ENCODE measurements around the gene SOS2. TPM values are rescaled to one million over a fixed set of nuclear protein-coding genes. Genes with fewer than 3 reads are reported as not detected.

SOS2 gene
- total and polyA plus RNA-seq, 4 donors: 3.1 to 20.1 (median 9.1) TPM

DNA sequence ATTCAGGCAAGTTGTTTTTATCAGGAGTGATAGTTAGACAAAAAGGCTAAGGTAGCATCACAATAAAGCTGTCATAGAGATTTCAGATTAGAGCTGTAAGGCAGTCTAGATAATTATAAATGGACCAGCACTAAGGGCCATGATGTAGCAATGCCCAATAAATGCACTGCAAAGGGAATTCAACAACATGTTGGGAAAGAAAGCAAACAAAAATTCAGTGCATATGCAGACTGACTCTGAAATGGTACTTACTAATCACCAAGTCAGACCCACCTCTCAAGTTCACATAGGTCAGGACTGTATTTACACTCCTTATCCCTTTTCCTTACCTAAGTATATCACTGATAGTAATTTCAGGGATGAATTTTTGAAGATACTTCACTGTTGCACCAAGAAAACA lies 33.7 kb upstream of the SOS2 start:
- no peak overlapping the region for H3K4me3 ChIP-seq (ENCODE audit: low read depth in 1 of 3, low read length in 3 of 3)
- H3K27me3 ChIP-seq (ENCODE audit: control insufficient read depth in 4 of 4, insufficient read depth in 4 of 4, low read length in 3 of 4): no peaks in the 10 kb centered on the region
- no peaks in the 10 kb centered on the region for H3K4me1 ChIP-seq (ENCODE audit: control insufficient read depth in 4 of 4, insufficient read depth in 4 of 4, low read length in 3 of 4)
- TF ChIP-seq HNF4A (conservative IDR thresholded peaks at IDR 0.05) (no peak), YY1 (IDR thresholded peaks at IDR 0.05) (no peak), EGR1 (IDR thresholded peaks at IDR 0.05; ENCODE audit: low read depth in 2 of 2) (no peak), SP1 (IDR thresholded peaks at IDR 0.05) (no peak), RAD21 (IDR thresholded peaks at IDR 0.05) (no peak), TAF1 (conservative IDR thresholded peaks at IDR 0.05) (no peak)
- TF ChIP-seq, protein P1, sequence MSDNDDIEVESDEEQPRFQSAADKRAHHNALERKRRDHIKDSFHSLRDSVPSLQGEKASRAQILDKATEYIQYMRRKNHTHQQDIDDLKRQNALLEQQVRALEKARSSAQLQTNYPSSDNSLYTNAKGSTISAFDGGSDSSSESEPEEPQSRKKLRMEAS (IDR thresholded peaks at IDR 0.05): no peak
- no peaks in the 10 kb centered on the region for H3K36me3 ChIP-seq (ENCODE audit: control insufficient read depth in 4 of 4, insufficient read depth in 3 of 4, low read depth in 1 of 4, low read length in 3 of 4)
- H3K27ac ChIP-seq (ENCODE audit: low read depth in 1 of 2, low read length in 2 of 2): no peak overlapping the region
- no peak for DNase-seq (ENCODE audit: low spot score)
- H3K9ac ChIP-seq (ENCODE audit: low read depth in 1 of 2, low read length in 2 of 2): no peak overlapping the region
- no peaks in the 10 kb centered on the region for H3K9me3 ChIP-seq (ENCODE audit: control insufficient read depth in 4 of 4, low read length in 3 of 4)

GRCh38 chr14:50263321-50263720 lies 31.9 kb upstream of the SOS2 start:
- Histone ChIP-seq H3K9ac (ENCODE audit: low read depth in 1 of 2, low read length in 2 of 2) (no peak overlapping the region), H3K4me3 (ENCODE audit: low read depth in 1 of 3, low read length in 3 of 3) (no peak overlapping the region), H3K27ac (ENCODE audit: low read depth in 1 of 2, low read length in 2 of 2) (no peak overlapping the region), H3K36me3 (ENCODE audit: control insufficient read depth in 4 of 4, insufficient read depth in 3 of 4, low read depth in 1 of 4, low read length in 3 of 4) (no peaks in the 10 kb centered on the region), H3K27me3 (ENCODE audit: control insufficient read depth in 4 of 4, insufficient read depth in 4 of 4, low read length in 3 of 4) (no peaks in the 10 kb centered on the region), H3K4me1 (ENCODE audit: control insufficient read depth in 4 of 4, insufficient read depth in 4 of 4, low read length in 3 of 4) (no peaks in the 10 kb centered on the region), H3K9me3 (ENCODE audit: control insufficient read depth in 4 of 4, low read length in 3 of 4) (no peaks in the 10 kb centered on the region)
- no peak for TF ChIP-seq GABPA (IDR thresholded peaks at IDR 0.05 in 1 of 2, conservative IDR thresholded peaks at IDR 0.05 in 1 of 2)
- no peak for TF ChIP-seq JUND (IDR thresholded peaks at IDR 0.05)
- no peak for DNase-seq (ENCODE audit: low spot score)
- 89% methylated on average over 4 of the region's 4 CpGs for WGBS

GRCh38 chr14:50262865-50263264 lies 31.5 kb upstream of the SOS2 start:
- H3K9ac ChIP-seq (ENCODE audit: low read depth in 1 of 2, low read length in 2 of 2): no peak overlapping the region
- TF ChIP-seq FOXA2 (IDR thresholded peaks at IDR 0.05) (no peak), EGR1 (IDR thresholded peaks at IDR 0.05; ENCODE audit: low read depth in 2 of 2) (no peak), NR2F2 (IDR thresholded peaks at IDR 0.05) (no peak), CTCF (IDR thresholded peaks at IDR 0.05; ENCODE audit: low read depth, low read length, missing input control) (no peak), GABPA (IDR thresholded peaks at IDR 0.05 in 1 of 2, conservative IDR thresholded peaks at IDR 0.05 in 1 of 2) (no peak), RXRA (IDR thresholded peaks at IDR 0.05) (no peak), TAF1 (conservative IDR thresholded peaks at IDR 0.05) (no peak), RAD21 (IDR thresholded peaks at IDR 0.05) (no peak)
- TF ChIP-seq, protein P2, sequence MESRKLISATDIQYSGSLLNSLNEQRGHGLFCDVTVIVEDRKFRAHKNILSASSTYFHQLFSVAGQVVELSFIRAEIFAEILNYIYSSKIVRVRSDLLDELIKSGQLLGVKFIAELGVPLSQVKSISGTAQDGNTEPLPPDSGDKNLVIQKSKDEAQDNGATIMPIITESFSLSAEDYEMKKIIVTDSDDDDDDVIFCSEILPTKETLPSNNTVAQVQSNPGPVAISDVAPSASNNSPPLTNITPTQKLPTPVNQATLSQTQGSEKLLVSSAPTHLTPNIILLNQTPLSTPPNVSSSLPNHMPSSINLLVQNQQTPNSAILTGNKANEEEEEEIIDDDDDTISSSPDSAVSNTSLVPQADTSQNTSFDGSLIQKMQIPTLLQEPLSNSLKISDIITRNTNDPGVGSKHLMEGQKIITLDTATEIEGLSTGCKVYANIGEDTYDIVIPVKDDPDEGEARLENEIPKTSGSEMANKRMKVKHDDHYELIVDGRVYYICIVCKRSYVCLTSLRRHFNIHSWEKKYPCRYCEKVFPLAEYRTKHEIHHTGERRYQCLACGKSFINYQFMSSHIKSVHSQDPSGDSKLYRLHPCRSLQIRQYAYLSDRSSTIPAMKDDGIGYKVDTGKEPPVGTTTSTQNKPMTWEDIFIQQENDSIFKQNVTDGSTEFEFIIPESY (IDR thresholded peaks at IDR 0.05): no peak
- TF ChIP-seq, protein P3, sequence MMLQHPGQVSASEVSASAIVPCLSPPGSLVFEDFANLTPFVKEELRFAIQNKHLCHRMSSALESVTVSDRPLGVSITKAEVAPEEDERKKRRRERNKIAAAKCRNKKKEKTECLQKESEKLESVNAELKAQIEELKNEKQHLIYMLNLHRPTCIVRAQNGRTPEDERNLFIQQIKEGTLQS (IDR thresholded peaks at IDR 0.05): no peak
- H3K27me3 ChIP-seq (ENCODE audit: control insufficient read depth in 4 of 4, insufficient read depth in 4 of 4, low read length in 3 of 4): no peaks in the 10 kb centered on the region
- WGBS: 92% methylated on average over 2 of the region's 2 CpGs
- no peak for DNase-seq (ENCODE audit: low spot score)
- no peak overlapping the region for H3K27ac ChIP-seq (ENCODE audit: low read depth in 1 of 2, low read length in 2 of 2)
- H3K4me1 ChIP-seq (ENCODE audit: control insufficient read depth in 4 of 4, insufficient read depth in 4 of 4, low read length in 3 of 4): no peaks in the 10 kb centered on the region
- no peaks in the 10 kb centered on the region for H3K9me3 ChIP-seq (ENCODE audit: control insufficient read depth in 4 of 4, low read length in 3 of 4)
- H3K36me3 ChIP-seq (ENCODE audit: control insufficient read depth in 4 of 4, insufficient read depth in 3 of 4, low read depth in 1 of 4, low read length in 3 of 4): no peaks in the 10 kb centered on the region
- no peak overlapping the region for H3K4me3 ChIP-seq (ENCODE audit: low read depth in 1 of 3, low read length in 3 of 3)
